SK-N-SH (cell line): Measurements from ENCODE around the gene TM9SF3.

Experiments
- CHD2 ChIP-seq: fragments of 150-350 bp; IDR thresholded peaks from 2 replicates; pipeline ENCODE4 v1.6.1; 2018; ENCODE audit warnings: low read length; ENCODE audit not compliant: partially characterized antibody
- CTCF ChIP-seq: fragments of 200-600 bp; sonication (generic); IDR thresholded peaks from 2 replicates; pipeline ENCODE4 v1.6.1; 2017; ENCODE audit warnings: antibody characterized with exemption, mild to moderate bottlenecking, moderate library complexity
- ELF1 ChIP-seq: IDR thresholded peaks from 2 replicates; pipeline ENCODE4 v1.4.0; 2012
- FOXJ3 ChIP-seq: sonication (generic); formaldehyde crosslinking; IDR thresholded peaks from 2 replicates; pipeline ENCODE4 v1.5.1; 2020; ENCODE audit warnings: mild to moderate bottlenecking, missing genetic modification reagents
- JUND ChIP-seq: IDR thresholded peaks from 2 replicates; pipeline ENCODE4 v1.4.0; 2012
- MXI1 ChIP-seq: IDR thresholded peaks from 2 replicates; pipeline ENCODE4 v1.6.1; 2012; ENCODE audit warnings: mild to moderate bottlenecking, low read depth, low read length, improper control_type of control experiment
- POLR2AphosphoS5 ChIP-seq: IDR thresholded peaks from 2 replicates; pipeline ENCODE4 v1.6.1; 2012; ENCODE audit warnings: low read depth, low read length
- RAD21 ChIP-seq: IDR thresholded peaks from 2 replicates; pipeline ENCODE4 v1.6.1; 2012; ENCODE audit warnings: mild to moderate bottlenecking, low read length
- SMC3 ChIP-seq: IDR thresholded peaks from 2 replicates; pipeline ENCODE4 v1.6.1; 2012; ENCODE audit warnings: low read depth, low read length, improper control_type of control experiment
- TAF1 ChIP-seq: IDR thresholded peaks from 2 replicates; pipeline ENCODE4 v1.6.1; 2012; ENCODE audit warnings: low read depth, mild to moderate bottlenecking, low read length, moderate library complexity, borderline replicate concordance
- TCF12 ChIP-seq: IDR thresholded peaks from 2 replicates; pipeline ENCODE4 v1.4.0; 2012
- USF2 ChIP-seq: fragments of 150-350 bp; IDR thresholded peaks from 2 replicates; pipeline ENCODE4 v1.6.1; 2017; ENCODE audit warnings: antibody characterized with exemption, low read length, low read depth, borderline replicate concordance
- YY1 ChIP-seq: IDR thresholded peaks from 2 replicates; pipeline ENCODE4 v1.4.0; 2012; ENCODE audit warnings: low read depth, mild to moderate bottlenecking

GRCh38 chr10:96627292-96627691, 40.5 kb upstream of the TM9SF3 start:
- TF ChIP-seq MXI1 (no peak), TAF1 (no peak), ELF1 (no peak), POLR2AphosphoS5 (no peak), USF2 (no peak), RAD21 (no peak), YY1 (no peak), CTCF (no peak), SMC3 (no peak), TCF12 (no peak), JUND (no peak), CHD2 (no peak), FOXJ3 (CRISPR knock-in tag) (no peak)
